HUES64 (cell line): ENCODE results near the gene OPCML.

Experiments
- H3K27ac ChIP-seq: 2 replicates; pipeline ENCODE4 v1.7.0; 2013; ENCODE audit warnings: low read depth, low read length, inconsistent platforms
- H3K27me3 ChIP-seq: 2 replicates; pipeline ENCODE4 v1.6.1; 2013; ENCODE audit warnings: mild to moderate bottlenecking, low read length; ENCODE audit not compliant: insufficient read depth
- H3K36me3 ChIP-seq: 2 replicates; pipeline ENCODE4 v1.6.1; 2013; ENCODE audit warnings: mild to moderate bottlenecking, low read length; ENCODE audit not compliant: insufficient read depth
- H3K4me1 ChIP-seq: 2 replicates; pipeline ENCODE4 v1.6.1; 2013; ENCODE audit warnings: mild to moderate bottlenecking, low read length, moderate library complexity; ENCODE audit not compliant: insufficient read depth
- H3K4me3 ChIP-seq: 2 replicates; pipeline ENCODE4 v1.5.1; 2013; ENCODE audit warnings: mild to moderate bottlenecking, low read length, moderate library complexity
- H3K9ac ChIP-seq: 2 replicates; pipeline ENCODE4 v1.6.1; 2013; ENCODE audit warnings: mild to moderate bottlenecking, low read depth, low read length
- H3K9me3 ChIP-seq: 2 replicates; pipeline ENCODE4 v1.6.1; 2013; ENCODE audit warnings: low read depth, low read length; ENCODE audit not compliant: insufficient read depth
- WGBS: fragments of 150-250, 120-280 bp; methylation state at CpG from one replicate; pipeline ENCODE4 v1.1.7; 2013; ENCODE audit warnings: missing lambda C conversion rate; 5-methylcytosine and 5-hydroxymethylcytosine counted together

The OPCML gene

GRCh38 chr11:132772703-132773545 lies 759.4 kb downstream of the OPCML start:
- H3K27me3 ChIP-seq: no peaks in the 10 kb centered on the region
- H3K9me3 ChIP-seq: no peaks in the 10 kb centered on the region
- 61% methylated on average over 19 of the region's 19 CpGs for WGBS
- H3K36me3 ChIP-seq: no peaks in the 10 kb centered on the region
- H3K27ac ChIP-seq: no peak overlapping the region
- H3K4me3 ChIP-seq: no peak overlapping the region
- no peak overlapping the region for H3K9ac ChIP-seq
- peaks cover 39% of the 10 kb centered on the region for H3K4me1 ChIP-seq

GRCh38 chr11:132771746-132772145 lies 760.6 kb downstream of the OPCML start:
- Histone ChIP-seq H3K9ac (no peak overlapping the region), H3K27me3 (no peaks in the 10 kb centered on the region), H3K4me3 (no peak overlapping the region), H3K36me3 (no peaks in the 10 kb centered on the region), H3K4me1 (peaks cover 33% of the 10 kb centered on the region), H3K27ac (no peak overlapping the region), H3K9me3 (no peaks in the 10 kb centered on the region)
- WGBS: 84% methylated on average over 5 of the region's 5 CpGs

- 85% methylated on average over 7 of the region's 7 CpGs for WGBS
- H3K27ac ChIP-seq: no peak overlapping the region
Observed at GRCh38 chr11:132770829-132771530, 761.3 kb downstream of the OPCML start.

GRCh38 chr11:132763503-132763902 lies 768.8 kb downstream of the OPCML start:
- H3K9ac ChIP-seq: no peak overlapping the region
- no peaks in the 10 kb centered on the region for H3K4me1 ChIP-seq
- H3K9me3 ChIP-seq: no peaks in the 10 kb centered on the region
- H3K36me3 ChIP-seq: no peaks in the 10 kb centered on the region
- no peak overlapping the region for H3K27ac ChIP-seq
- 86% methylated on average over 5 of the region's 5 CpGs for WGBS
- H3K27me3 ChIP-seq: no peaks in the 10 kb centered on the region
- H3K4me3 ChIP-seq: no peak overlapping the region

More at GRCh38 chr11:132770829-132771530, 761.3 kb downstream of the OPCML start:
- H3K4me3 ChIP-seq: no peak overlapping the region
- peaks cover 33% of the 10 kb centered on the region for H3K4me1 ChIP-seq
- H3K9ac ChIP-seq: no peak overlapping the region
- no peaks in the 10 kb centered on the region for H3K36me3 ChIP-seq
- no peaks in the 10 kb centered on the region for H3K27me3 ChIP-seq
- H3K9me3 ChIP-seq: no peaks in the 10 kb centered on the region

- Histone ChIP-seq H3K9ac (no peak overlapping the region), H3K4me1 (peaks cover 12% of the 10 kb centered on the region; the same call in 1 of the 2 replicates), H3K27me3 (no peaks in the 10 kb centered on the region), H3K4me3 (no peak overlapping the region), H3K36me3 (no peaks in the 10 kb centered on the region), H3K9me3 (peaks cover 4% of the 10 kb centered on the region; the same call in 1 of the 2 replicates), H3K27ac (no peak overlapping the region)
- WGBS: 94% methylated on average over 5 of the region's 5 CpGs
Observed at GRCh38 chr11:132755934-132756333, 776.4 kb downstream of the OPCML start.

GRCh38 chr11:132751516-132752250 lies 780.6 kb downstream of the OPCML start:
- Histone ChIP-seq H3K4me1 (peaks cover 12% of the 10 kb centered on the region; the same call in 1 of the 2 replicates), H3K9me3 (peaks cover 4% of the 10 kb centered on the region; the same call in 1 of the 2 replicates), H3K4me3 (no peak overlapping the region), H3K27ac (no peak overlapping the region), H3K9ac (no peak overlapping the region), H3K36me3 (no peaks in the 10 kb centered on the region), H3K27me3 (no peaks in the 10 kb centered on the region)
- 98% methylated on average over 3 of the region's 3 CpGs for WGBS

GRCh38 chr11:132746305-132746704 lies 786.0 kb downstream of the OPCML start:
- Histone ChIP-seq H3K9ac (no peak overlapping the region), H3K9me3 (no peaks in the 10 kb centered on the region), H3K27ac (no peak overlapping the region), H3K4me1 (no peaks in the 10 kb centered on the region), H3K4me3 (no peak overlapping the region), H3K27me3 (no peaks in the 10 kb centered on the region), H3K36me3 (no peaks in the 10 kb centered on the region)
- WGBS: 74% methylated on average over 5 of the region's 5 CpGs

- Histone ChIP-seq H3K4me1 (no peaks in the 10 kb centered on the region), H3K9me3 (no peaks in the 10 kb centered on the region)
Observed at GRCh38 chr11:132745306-132745705, 787.0 kb downstream of the OPCML start.

GRCh38 chr11:132744771-132745170 lies 787.5 kb downstream of the OPCML start:
- Histone ChIP-seq H3K27me3 (no peaks in the 10 kb centered on the region), H3K9me3 (no peaks in the 10 kb centered on the region), H3K27ac (no peak overlapping the region), H3K9ac (no peak overlapping the region), H3K36me3 (no peaks in the 10 kb centered on the region), H3K4me3 (no peak overlapping the region), H3K4me1 (no peaks in the 10 kb centered on the region)
- WGBS: 85% methylated on average over 8 of the region's 8 CpGs

More at GRCh38 chr11:132745306-132745705, 787.0 kb downstream of the OPCML start:
- H3K36me3 ChIP-seq: no peaks in the 10 kb centered on the region
- no peak overlapping the region for H3K9ac ChIP-seq
- no peak overlapping the region for H3K4me3 ChIP-seq
- WGBS: 100% methylated on average over 1 of the region's 1 CpG
- no peaks in the 10 kb centered on the region for H3K27me3 ChIP-seq
- no peak overlapping the region for H3K27ac ChIP-seq

- H3K9me3 ChIP-seq: no peaks in the 10 kb centered on the region
- no peaks in the 10 kb centered on the region for H3K36me3 ChIP-seq
- H3K4me3 ChIP-seq: no peak overlapping the region
- 97% methylated on average over 4 of the region's 4 CpGs for WGBS
- H3K27me3 ChIP-seq: no peaks in the 10 kb centered on the region
- H3K27ac ChIP-seq: no peak overlapping the region
- no peaks in the 10 kb centered on the region for H3K4me1 ChIP-seq
- H3K9ac ChIP-seq: no peak overlapping the region
Observed at GRCh38 chr11:132743601-132744000, 788.7 kb downstream of the OPCML start.

- Histone ChIP-seq H3K4me3 (no peak overlapping the region), H3K9me3 (no peaks in the 10 kb centered on the region), H3K27ac (no peak overlapping the region), H3K36me3 (no peaks in the 10 kb centered on the region), H3K27me3 (no peaks in the 10 kb centered on the region), H3K4me1 (no peaks in the 10 kb centered on the region), H3K9ac (no peak overlapping the region)
- 93% methylated on average over 5 of the region's 6 CpGs for WGBS
Observed at GRCh38 chr11:132742929-132743328, 789.4 kb downstream of the OPCML start.
